ENCODE results near the gene XXYLT1.

- TF ChIP-seq CTCF (IDR thresholded peaks at IDR 0.05) (no peak), NFYB (CRISPR knock-in tag; conservative IDR thresholded peaks at IDR 0.05; ENCODE audit: low read depth) (no peak), NR1H2 (CRISPR knock-in tag; IDR thresholded peaks at IDR 0.05) (no peak)
Measured at GRCh38 chr3:195263193-195263924, 7.6 kb downstream of the XXYLT1 start.

Measured in WTC11 (cell line).